Renal cortex interstitium (tissue), 11 donors: ENCODE measurements around the gene NMT2. TPM values are rescaled to one million over a fixed set of nuclear protein-coding genes. Genes with fewer than 3 reads are reported as not detected.

ENCODE experiments used
- DNase-seq, 11 donors: peaks; one replicate each; pipeline ENCODE4 v3.0.0-alpha.2; 2013; ENCODE audit warnings: low read depth in 9 of 11, low spot score in 4 of 11; ENCODE audit errors: extremely low read depth in 1 of 11
- polyA plus RNA-seq, 3 donors: library from polyadenylated mRNA; unstranded; fragments of 120-200 nt; gene quantifications; one replicate each; pipeline ENCODE4 v1.2.1, GENCODE V29; 2013; ENCODE audit not compliant: insufficient read length in 3 of 3

The NMT2 gene
- polyA plus RNA-seq, 3 donors: 30.2 to 40.1 (median 35.4) TPM

DNA sequence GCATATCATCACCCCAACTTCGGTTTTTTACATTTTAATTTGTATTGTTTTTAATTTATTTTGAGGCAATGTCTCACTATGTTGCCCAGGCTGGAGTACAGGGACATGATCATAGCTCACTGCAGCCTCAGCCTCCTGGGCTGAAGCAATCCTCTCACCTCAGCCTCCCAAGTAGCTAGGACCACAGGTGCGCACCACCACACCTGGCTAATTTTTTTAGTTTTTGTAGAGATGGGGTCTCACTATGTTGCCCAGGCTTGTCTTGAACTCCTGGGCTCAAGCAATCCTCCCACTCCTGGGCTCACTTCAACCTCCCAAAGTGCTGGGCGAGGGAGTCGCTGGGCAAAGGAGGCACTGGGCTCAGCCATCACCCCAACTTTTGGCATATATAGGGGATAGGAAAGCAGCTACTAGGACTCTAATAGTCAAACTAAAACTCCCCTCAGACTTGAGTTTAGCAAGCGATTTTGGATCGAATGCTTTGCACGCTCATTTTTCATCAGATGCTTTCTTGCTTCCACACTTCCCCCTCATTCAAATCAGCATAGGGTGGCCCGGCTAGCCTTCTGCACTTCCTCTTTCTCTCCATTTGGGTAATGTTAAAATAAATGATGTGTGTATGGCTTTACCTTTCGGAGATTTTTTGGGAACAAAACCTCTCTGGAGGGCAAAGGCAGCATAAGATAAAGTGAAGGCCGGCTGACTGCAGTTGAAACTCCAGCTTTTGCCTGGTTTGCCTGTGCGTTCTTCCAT, 20.8 kb upstream of the NMT2 start:
- no peak for DNase-seq

DNA sequence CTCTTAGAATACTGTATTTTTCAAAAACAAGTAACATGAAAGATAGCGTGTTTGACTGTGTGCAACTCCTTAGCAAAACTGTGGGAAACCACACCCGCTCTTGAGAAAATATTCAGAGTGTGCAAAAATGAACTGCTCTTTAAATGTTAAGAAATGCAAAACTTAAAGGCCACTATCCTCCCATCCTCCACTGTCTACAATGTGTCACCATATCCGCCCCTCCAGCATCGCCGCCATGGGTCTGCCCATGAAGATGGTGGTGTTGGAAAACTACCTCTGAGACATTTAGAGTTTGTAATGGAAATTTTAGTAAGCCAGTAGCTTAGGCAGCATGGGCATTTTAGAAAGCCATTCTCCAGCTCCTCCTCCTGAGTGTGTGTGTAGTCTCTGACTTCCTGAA, 20.1 kb upstream of the NMT2 start:
- DNase-seq: no peak

DNA sequence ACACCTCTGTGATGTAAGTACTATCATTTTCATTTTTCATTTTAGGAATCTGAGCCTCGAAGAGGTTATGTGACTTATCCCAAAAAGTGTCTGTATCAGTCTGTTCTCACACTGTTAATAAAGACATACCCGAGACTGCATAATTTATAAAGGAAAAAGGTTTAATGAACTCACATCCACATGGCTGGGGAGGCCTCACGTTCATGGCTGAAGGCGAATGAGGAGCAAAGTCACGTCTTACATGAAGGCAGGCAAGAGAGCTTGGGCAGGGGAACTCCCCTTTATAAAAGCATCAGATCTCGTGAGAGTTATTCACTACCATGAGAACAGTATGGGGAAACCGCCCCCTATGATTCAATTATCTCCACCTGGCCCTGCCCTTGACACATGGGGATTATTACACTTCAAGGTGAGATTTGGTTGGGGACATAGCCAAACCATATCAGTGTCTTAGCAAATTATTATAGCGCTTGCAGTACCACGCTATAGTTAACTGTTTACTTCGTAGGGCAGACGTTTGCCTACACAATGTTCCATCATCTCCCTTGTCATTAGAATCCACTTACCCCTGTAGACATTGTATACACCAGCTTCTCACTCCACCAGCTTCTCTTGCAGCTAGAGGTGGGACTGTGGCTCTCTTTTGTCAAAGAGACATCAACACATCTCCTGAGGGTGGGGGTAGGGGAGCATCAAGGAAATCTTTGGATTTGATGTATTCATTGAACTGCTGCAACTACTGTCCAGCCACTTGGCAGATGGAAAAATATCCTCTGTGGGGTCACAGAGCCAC, 15.4 kb upstream of the NMT2 start:
- DNase-seq: no peak

DNA sequence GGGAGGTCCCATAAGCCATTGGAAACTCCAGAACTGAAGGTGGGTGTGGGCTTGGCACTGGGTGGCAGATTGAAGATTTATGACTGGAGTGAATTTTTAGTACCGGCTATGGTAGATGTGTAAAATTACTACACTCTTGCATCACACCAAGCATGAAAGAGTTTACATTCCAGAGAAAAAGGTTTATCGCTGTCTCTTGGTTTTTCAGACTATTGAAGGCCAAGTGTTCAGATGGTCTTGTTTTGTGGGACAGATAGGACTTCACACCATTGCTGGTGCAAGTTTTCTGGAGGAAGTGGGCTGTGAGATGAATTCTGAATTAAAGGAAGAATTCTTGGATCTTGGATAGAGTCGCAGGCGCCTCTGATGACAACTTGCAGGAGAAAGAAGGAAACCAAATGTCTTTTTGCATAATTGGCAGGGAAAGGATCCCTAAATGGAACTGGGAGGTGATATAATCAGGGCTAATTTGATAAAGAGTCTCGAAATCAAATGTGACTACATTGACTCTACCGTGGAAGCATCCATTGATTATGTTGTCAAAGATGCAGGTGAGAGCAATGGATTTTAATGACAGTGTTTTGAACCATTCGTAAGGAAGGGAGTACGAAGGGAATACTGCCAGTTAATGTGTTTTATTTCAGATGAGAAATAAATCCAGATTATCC, 14.2 kb upstream of the NMT2 start:
- no peak for DNase-seq

DNA sequence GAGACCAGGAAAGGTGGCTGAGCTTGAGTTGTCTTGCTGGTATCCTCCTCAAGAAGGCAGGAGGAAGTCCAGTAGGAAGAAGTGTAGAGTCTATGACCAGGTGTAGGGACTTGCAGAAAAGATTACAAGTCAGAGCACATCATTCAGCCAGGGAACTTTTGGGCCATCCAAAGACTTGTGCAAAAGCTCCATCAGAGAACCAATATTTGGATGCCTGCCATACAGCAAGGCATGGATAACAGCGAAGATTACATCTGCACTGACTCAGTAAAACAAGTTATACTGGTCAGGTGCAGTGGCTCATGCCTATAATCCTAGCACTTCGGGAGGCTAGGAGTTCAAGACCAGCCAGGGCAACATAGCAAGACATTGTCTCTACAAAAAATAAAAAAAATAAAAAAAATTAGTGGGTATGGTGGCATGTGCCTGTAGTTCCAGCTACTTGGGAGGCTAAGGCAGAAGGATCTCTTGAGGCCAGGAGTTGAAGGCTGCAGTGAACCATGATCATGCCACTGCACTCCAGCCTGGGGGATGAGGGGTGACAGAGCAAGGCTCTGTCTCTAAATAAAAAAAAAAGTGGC, 13.2 kb upstream of the NMT2 start:
- no peak for DNase-seq

DNA sequence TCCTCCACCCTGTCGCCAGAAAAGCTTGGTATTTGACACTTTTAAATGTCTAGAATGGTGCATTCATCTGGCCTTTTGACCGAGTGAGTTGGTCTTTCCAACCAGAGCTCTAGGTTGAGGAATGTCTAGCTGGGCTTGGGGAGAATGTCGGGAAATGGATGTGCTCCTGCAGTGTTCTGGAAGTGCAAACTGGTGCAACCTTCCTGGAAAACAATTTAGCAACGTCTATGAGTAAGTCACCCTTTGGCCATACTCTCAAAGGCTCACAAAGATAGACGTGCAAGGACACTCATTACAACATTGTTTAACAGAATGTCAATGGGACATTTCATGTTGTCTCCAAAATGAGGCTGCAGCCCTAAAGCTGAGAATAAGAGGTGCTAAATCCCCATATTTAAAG, 12.2 kb upstream of the NMT2 start:
- DNase-seq: no peak

DNA sequence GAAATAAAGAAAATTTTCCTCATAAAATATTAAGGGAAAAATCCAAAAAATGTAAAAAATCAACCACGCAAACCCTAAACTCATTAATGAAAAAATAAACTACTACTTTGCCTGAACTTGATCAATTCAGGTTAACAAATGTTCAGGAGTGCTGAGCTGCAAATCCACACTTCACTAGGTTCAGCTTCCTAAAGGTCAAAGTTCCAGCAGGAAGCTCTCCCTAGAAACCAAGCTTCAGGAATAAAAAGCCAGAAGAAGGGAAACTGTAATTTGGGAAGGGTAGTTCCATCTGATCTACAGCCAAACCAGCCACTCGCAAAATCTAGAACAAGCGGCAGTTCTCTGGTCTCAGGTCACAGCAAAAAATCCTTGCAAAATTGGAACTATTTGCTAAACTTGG, 7.8 kb upstream of the NMT2 start:
- DNase-seq: no peak

DNA sequence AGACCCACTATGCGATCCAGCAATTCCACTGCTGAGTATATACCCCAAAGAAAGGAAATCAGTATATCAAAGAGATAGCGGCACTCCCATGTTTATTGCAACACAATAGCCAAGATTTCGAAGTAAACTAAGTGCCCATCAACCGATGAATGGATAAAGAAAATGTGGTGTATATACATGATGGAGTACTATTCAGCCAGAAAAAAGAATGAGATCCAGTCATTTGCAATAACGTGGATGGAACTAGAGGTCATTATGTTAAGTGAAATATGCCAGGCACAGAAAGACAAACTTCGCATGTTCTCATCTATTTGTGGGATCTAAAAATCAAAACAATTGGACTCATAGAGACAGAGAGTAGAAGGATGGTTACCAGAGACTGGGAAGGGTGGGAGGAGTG, 7.1 kb upstream of the NMT2 start:
- no peak for DNase-seq

DNA sequence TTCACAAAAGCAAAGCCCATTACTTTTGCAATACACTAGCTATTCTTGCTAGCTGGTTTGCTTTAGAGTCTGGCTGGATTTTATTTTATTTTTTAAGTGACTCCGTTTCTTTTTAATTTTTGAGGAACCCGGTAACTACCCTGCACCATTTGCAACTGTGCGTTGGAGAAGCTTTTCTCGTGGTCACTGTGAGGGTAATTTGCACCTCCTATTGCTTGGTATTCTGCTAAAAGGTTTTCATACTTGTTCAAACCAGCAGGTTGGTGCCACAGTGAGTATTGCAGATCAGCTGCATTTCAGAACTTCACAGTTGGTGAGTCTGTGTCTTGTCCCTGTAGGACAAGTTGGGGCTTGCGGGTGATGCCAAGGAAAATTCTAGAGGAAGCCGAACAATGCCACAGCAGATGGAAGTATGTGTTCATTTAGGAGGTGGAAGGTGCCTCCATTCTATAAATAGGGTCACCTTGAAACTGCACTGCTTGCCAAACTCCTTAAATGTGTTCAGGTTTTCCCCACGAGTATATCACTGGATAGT, 3.9 kb upstream of the NMT2 start:
- no peak for DNase-seq

DNA sequence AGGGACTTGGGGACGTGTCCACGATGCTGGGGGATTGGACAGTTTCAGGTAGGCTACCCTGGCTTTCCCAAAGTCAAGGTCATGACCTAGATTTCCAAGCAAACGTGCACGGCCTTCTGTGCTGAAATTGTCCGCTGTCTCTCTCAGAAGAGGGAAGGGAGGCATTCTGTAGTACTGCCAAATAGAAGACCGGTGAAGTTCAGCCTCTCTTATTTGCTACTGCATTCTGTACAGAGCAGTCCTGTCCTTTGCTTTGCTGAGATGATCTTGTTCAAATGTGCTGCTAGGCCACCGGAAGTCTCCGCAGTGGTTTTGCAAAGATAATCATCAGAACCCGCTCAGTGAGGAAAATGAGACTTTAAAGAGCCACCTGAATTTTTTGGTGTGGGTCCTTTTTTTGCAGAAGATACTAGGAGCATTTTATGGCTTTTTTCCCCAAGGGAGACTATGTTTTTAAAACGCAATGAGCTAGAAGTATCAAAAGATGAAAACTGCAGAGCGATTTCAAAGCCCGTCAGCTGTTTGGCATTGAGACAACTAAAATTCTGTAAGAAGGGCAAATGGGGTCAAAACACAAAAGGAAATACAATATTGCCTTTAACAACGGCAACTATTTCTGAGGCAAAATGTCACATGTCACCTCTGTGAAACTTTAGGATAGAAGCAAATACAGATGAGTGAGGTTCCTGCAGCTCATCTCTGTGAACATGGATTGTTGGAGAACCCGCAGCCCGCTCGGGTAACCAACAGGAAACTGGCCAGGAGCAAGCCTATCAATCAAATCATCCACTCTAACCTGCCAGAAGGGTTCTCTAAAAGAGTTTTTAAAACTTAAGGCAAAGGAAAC, 1.3 kb upstream of the NMT2 start:
- no peak for DNase-seq

DNA sequence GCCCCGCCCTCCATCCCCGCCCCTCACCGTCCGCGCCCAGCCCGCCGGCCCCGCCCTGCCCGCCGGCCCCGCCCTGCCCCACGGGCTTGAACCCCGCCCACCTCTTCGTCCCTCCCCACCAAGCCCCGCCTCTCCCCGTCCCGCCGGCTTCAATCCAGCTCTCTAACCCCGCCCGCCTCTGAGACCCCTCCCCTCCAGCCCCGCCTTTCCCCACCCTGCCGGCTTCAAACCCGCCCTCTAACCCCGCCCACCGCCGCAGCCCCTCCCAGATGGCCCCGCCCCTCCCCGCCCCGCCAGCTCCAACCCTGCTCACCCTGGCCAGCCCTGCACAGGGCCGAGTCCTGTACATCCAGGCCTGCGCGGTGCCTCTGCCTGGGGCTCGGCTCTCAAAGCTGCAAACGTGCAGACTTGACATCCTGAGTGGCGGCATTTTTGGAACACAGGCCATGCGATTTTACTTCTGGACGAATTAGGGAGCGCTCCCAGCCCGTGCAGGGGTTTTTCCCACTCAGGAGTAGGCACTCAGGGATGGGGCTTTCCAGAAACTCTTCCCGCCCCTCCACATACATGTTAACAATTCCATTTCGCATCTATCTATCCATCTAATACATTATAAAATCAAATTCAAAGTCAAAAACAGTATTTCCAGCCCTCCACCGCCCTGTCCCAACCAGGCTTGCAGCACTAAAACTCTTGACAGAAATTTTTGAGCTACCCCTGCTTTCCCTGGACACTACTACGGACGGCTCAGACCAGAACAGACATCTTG, 477 bp upstream of the NMT2 start:
- DNase-seq: peak in 10 of 11 donors; percentile 83 to 93 (median 91)

DNA sequence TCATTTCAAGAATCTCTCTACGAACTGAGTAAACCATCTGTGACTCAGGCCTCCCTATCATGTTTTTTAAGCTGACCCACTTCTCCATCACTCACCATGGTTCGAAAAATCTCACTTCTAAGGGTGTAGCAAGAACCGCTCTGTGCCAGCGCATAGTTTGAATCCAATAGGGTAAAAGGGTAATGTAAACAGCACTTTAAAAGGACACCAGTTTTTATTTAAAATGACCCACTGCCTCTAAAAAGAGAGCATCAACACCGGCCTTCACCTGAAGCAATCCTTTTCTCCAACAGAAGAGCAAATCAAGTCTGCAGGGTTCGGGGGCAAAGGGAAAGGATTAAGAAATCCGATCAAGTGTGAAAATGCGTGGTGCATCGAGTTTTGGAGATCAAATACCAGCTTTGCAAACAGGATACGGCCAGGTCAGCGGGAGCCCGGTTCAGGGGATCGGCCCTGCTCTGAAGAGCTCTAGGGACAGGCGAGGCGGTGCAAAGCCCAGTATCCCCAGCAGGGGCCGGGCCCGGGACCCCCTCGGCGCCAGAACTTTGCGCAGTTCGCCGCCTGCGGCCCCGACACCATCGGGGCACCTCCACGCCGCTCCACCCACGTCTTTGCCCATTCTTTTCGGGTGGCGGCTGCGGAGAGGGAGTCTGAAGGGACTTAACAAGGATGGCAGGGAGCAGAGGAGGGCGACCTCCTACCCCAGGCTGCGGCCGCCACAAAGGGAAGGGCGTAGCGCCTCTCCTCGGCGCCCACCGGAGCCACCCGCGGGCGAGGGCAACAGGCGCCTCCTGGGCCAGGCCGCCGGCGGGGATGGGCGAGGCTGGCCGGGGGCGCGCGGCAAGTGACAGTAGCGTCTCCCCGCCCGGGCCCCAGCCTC, 842 bp downstream of the NMT2 start:
- peak in 8 of 11 donors; percentile 29 to 68 (median 48) for DNase-seq

DNA sequence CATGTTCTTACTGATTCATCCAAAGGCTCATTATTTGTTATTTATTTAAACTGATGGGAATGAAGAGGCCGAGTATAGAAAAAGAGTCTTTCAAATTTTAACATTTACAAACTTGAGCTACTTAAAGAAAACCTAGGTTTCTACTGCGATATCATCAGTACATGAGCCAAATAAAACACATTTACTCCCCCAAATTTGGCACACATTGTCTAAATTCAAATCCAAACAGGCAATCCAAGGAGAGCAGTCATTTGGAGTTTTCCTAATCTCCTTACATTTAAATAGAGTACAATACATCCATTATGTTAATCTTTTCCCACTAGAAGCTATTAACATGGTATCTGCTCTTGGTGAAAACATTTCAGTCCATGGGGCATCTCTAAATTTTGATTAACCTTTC, 2.2 kb downstream of the NMT2 start:
- DNase-seq: no peak

DNA sequence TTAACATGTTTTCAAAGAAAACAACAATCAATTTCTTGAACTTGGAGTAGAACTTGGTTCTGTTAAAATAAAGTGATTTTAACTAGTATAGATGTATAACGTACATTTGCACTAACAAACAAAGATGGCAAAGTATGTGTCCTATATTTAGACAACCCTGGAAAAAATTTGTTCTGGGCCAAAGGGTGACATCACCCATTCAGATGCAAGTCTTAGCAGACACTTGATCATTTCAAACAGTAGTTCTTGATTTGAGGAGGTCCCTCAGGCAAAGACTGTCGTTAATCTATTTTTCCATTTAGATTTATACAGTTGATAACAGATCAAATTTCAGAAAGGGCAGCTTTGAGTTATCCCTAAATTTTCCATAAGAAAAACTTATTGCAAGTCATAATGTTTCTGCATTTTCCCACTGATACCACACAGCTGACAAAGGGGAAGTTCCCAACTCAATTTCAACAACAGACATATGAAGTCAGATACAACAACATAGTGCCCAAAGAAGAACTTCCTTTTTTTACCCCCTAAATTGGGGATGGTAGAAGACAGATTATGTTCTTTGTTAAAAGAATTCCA, 5.2 kb downstream of the NMT2 start:
- DNase-seq: no peak

DNA sequence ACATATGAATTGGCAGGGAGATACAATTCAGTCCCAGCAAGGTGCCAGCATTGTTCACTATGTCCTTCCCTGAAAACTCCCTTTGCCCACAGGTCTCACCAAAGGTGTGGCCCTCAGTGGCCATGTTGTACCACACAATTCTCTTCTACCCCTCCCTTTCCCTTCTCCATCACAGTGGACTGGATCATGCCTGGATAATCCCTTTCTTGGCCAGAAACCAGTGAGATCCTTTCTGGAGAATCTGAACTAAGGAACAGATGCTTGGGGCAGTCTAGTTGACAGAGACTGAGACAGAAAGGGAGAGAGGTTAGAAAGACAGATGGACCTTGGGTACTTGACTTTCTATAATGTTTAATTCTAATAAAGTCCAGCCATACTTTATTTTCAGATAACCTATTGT, 9.5 kb downstream of the NMT2 start:
- DNase-seq: no peak

DNA sequence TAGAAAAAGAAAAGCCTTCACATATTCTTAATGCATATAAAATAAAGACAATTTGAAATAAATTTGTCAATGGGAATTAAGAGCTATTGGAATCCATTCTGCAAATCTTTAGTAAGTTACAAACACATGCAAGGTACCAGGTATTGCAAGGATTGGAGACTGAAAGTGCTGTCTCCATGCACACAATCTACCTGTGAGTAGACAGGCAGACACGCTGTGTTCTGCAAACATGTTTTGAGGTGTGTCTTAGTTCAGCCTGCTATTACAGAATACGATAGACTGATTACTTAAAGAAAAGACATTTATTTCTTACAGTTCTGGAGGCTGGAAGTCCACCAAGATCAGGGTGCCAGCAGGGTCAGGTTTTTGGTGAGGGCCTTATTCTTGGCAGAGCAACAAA, 10.0 kb downstream of the NMT2 start:
- no peak for DNase-seq
